Mucosa of rectum (tissue), 2 donors: ENCODE data around the gene CFAP206.
A peak's percentile ranks its signal among the peaks of the same experiment; 100 is the strongest.

Source experiments
- H3K27ac ChIP-seq, 2 donors: one replicate each; pipeline ENCODE4 v1.7.0; 2013; ENCODE audit warnings: inconsistent platforms in 2 of 2, low read depth in 2 of 2, low read length in 2 of 2
- H3K27me3 ChIP-seq, 2 donors: one replicate each; pipeline ENCODE4 v1.7.0; 2013; ENCODE audit warnings: low read length in 2 of 2; ENCODE audit not compliant: control insufficient read depth in 2 of 2, insufficient read depth in 2 of 2
- H3K36me3 ChIP-seq, 2 donors: one replicate each; pipeline ENCODE4 v1.7.0; 2013; ENCODE audit warnings: low read length in 2 of 2; ENCODE audit not compliant: control insufficient read depth in 2 of 2, insufficient read depth in 2 of 2
- H3K4me1 ChIP-seq, 2 donors: one replicate each; pipeline ENCODE4 v1.7.0; 2013; ENCODE audit warnings: low read length in 2 of 2, mild to moderate bottlenecking in 1 of 2; ENCODE audit not compliant: control insufficient read depth in 2 of 2, insufficient read depth in 2 of 2
- H3K4me3 ChIP-seq, 2 donors: one replicate each; pipeline ENCODE4 v1.7.0; 2013; ENCODE audit warnings: low read length in 2 of 2
- H3K9ac ChIP-seq, 2 donors: one replicate each; pipeline ENCODE4 v1.7.0; 2013; ENCODE audit warnings: low read length in 2 of 2, low read depth in 1 of 2, mild to moderate bottlenecking in 1 of 2
- H3K9me3 ChIP-seq, 2 donors: one replicate each; pipeline ENCODE4 v1.7.0; 2013; ENCODE audit warnings: low read length in 2 of 2; ENCODE audit not compliant: control insufficient read depth in 2 of 2
- donor health status: healthy.
- donor health status: Normal muscosa, but diverticular disease.

Gene CFAP206

GRCh38 chr6:87420360-87420759 lies 12.6 kb downstream of the CFAP206 start:
- peaks cover 0 to 3% of the 10 kb centered on the region in 2 donors for H3K27me3 ChIP-seq
- no peaks in the 10 kb centered on the region for H3K36me3 ChIP-seq
- H3K9ac ChIP-seq = no peak overlapping the region
- H3K27ac ChIP-seq = no peak overlapping the region
- H3K9me3 ChIP-seq = no peaks in the 10 kb centered on the region
- H3K4me3 ChIP-seq = no peak overlapping the region
- no peaks in the 10 kb centered on the region for H3K4me1 ChIP-seq

DNA sequence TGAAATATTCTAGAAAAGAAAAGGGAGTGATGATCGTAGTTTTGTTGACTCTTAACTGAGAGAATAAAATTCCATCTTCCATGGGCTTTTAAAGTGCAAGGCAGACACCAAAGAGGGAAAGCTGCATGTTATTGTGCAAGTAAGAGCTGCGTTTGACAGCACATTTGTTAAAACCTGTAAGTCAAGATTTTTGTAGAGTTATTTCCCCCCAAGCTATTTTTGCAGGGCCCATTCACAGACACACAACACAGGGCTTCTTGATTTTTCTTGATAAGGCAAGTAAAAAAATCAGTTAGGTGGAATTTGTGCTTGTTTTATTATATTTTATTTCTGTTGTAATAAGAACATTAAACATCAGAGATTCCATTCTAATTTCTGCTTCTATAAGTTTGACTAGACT lies 13.8 kb downstream of the CFAP206 start:
- H3K27me3 ChIP-seq = no peaks in the 10 kb centered on the region
- no peak overlapping the region for H3K9ac ChIP-seq
- no peaks in the 10 kb centered on the region for H3K36me3 ChIP-seq
- no peaks in the 10 kb centered on the region for H3K9me3 ChIP-seq
- no peaks in the 10 kb centered on the region for H3K4me1 ChIP-seq
- no peak overlapping the region for H3K4me3 ChIP-seq
- no peak overlapping the region for H3K27ac ChIP-seq

DNA sequence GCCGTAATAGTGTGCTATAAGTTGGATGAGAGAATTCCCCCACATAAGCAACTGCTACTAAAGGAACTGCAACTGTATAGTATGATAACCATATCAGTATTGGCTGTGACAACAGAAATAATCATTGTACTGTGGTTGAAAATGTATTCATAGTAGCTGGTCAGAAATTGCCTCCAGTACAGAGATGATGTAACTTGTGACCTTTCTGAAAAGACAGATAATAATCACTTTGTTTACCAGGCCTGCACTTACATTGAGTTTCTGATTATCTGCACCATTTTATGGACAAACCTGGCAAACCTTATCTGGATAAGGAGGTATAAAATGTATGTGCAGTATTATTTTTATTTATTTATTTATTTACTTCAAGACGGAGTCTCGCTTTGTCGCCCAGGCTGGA lies 19.0 kb downstream of the CFAP206 start:
- H3K36me3 ChIP-seq = no peaks in the 10 kb centered on the region
- no peaks in the 10 kb centered on the region for H3K9me3 ChIP-seq
- no peak overlapping the region for H3K4me3 ChIP-seq
- no peaks in the 10 kb centered on the region for H3K27me3 ChIP-seq
- no peak overlapping the region for H3K27ac ChIP-seq
- no peak overlapping the region for H3K9ac ChIP-seq
- H3K4me1 ChIP-seq = no peaks in the 10 kb centered on the region

DNA sequence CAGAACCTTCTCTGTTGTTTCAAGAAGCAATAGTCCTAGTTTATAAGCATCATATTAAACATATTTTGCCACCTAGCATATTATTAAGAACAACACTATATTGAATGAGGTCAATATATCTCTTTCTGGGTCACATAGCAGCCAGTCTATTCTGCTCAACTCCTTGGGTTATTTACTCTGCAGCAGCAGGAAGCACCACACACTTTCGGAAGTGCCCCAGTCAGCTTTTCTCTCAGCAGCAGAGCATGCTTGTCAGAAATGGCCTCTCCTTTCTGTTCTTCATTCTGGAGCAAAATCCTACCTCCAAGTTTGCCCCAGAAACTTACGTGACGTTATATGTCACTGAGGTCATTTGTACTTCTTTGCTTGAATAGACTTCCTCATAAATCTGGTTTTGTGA lies 22.7 kb downstream of the CFAP206 start:
- no peak overlapping the region for H3K4me3 ChIP-seq
- H3K9ac ChIP-seq = no peak overlapping the region
- H3K36me3 ChIP-seq = no peaks in the 10 kb centered on the region
- no peaks in the 10 kb centered on the region for H3K9me3 ChIP-seq
- no peaks in the 10 kb centered on the region for H3K27me3 ChIP-seq
- H3K27ac ChIP-seq = no peak overlapping the region
- no peaks in the 10 kb centered on the region for H3K4me1 ChIP-seq

GRCh38 chr6:87431263-87431662 lies 23.5 kb downstream of the CFAP206 start:
- no peak overlapping the region for H3K4me3 ChIP-seq
- H3K4me1 ChIP-seq = no peaks in the 10 kb centered on the region
- no peak overlapping the region for H3K9ac ChIP-seq
- no peaks in the 10 kb centered on the region for H3K27me3 ChIP-seq
- no peaks in the 10 kb centered on the region for H3K36me3 ChIP-seq
- H3K27ac ChIP-seq = no peak overlapping the region
- H3K9me3 ChIP-seq = no peaks in the 10 kb centered on the region

DNA sequence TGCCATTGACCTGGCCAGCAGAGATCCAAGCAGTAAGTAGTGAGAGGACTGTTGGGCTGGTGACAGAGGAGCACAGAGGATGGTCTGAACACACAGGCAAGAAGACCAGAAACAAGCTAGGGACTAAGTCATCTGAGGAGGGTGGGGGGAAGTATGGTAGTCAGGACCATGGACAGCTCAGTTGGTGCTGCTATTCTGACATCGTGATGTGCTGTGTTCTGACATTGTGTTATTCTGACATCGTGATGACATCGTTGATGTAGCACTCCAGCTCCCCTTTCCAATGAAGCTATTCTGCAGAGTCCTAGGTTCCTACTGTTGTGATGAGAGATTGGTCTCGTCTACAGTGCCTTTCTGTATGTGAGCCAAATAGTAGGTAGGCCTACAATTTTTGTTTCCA lies 28.7 kb downstream of the CFAP206 start:
- H3K9me3 ChIP-seq = no peaks in the 10 kb centered on the region
- H3K36me3 ChIP-seq = no peaks in the 10 kb centered on the region
- no peaks in the 10 kb centered on the region for H3K27me3 ChIP-seq
- H3K4me1 ChIP-seq = no peaks in the 10 kb centered on the region
- no peak overlapping the region for H3K27ac ChIP-seq
- H3K4me3 ChIP-seq = no peak overlapping the region
- H3K9ac ChIP-seq = no peak overlapping the region

DNA sequence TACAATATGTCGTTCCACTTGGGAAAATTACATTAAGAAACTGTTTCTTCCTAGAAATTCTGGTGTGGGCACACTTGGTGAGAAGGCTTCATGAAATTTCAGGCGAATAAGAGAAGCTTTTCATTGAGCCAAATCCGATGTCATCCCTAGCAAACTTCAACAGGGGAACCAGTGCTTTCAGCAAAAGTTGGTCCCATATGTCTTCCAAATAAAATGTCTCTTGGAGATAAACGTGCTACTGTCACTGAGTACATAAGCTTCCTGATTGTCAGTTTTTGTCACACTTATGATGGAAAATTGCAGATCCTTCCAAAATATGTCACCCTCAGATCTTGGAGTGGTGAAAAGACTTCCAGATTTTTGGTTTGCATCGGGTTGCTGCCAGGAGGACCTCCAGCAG lies 33.9 kb downstream of the CFAP206 start:
- Histone ChIP-seq H3K27ac (no peak overlapping the region), H3K4me3 (no peak overlapping the region), H3K9me3 (no peaks in the 10 kb centered on the region), H3K36me3 (no peaks in the 10 kb centered on the region), H3K27me3 (no peaks in the 10 kb centered on the region), H3K9ac (no peak overlapping the region), H3K4me1 (no peaks in the 10 kb centered on the region)

DNA sequence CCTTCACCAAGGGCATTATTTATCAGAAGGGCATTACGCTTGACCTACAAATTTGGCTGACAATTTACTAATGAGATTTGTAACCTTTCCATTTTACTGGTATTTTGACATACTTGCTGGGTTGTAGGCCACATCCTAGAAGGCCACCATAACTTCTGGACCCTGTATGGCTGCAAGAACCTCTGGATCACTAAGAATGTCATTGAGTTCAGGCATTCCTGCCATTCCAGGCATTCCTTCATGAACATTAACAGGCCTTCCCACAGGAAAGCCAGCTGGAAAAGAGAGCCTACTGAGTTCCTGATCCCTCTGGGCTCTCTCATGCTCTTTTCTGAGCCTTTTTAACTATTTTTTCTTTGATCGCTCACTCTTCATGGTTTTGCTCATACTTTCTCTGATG lies 36.6 kb downstream of the CFAP206 start:
- H3K27ac ChIP-seq = no peak overlapping the region
- H3K4me3 ChIP-seq = no peak overlapping the region
- no peaks in the 10 kb centered on the region for H3K9me3 ChIP-seq
- H3K36me3 ChIP-seq = no peaks in the 10 kb centered on the region
- no peaks in the 10 kb centered on the region for H3K27me3 ChIP-seq
- no peak overlapping the region for H3K9ac ChIP-seq
- H3K4me1 ChIP-seq = no peaks in the 10 kb centered on the region

GRCh38 chr6:87465051-87465450 lies 57.3 kb downstream of the CFAP206 start:
- Histone ChIP-seq H3K9me3 (no peaks in the 10 kb centered on the region), H3K9ac (no peak overlapping the region), H3K36me3 (no peaks in the 10 kb centered on the region), H3K27ac (peak overlapping the region in 1 of 2 donors; percentile 28), H3K27me3 (no peaks in the 10 kb centered on the region), H3K4me3 (no peak overlapping the region), H3K4me1 (peaks cover 0 to 5% of the 10 kb centered on the region in 2 donors)

DNA sequence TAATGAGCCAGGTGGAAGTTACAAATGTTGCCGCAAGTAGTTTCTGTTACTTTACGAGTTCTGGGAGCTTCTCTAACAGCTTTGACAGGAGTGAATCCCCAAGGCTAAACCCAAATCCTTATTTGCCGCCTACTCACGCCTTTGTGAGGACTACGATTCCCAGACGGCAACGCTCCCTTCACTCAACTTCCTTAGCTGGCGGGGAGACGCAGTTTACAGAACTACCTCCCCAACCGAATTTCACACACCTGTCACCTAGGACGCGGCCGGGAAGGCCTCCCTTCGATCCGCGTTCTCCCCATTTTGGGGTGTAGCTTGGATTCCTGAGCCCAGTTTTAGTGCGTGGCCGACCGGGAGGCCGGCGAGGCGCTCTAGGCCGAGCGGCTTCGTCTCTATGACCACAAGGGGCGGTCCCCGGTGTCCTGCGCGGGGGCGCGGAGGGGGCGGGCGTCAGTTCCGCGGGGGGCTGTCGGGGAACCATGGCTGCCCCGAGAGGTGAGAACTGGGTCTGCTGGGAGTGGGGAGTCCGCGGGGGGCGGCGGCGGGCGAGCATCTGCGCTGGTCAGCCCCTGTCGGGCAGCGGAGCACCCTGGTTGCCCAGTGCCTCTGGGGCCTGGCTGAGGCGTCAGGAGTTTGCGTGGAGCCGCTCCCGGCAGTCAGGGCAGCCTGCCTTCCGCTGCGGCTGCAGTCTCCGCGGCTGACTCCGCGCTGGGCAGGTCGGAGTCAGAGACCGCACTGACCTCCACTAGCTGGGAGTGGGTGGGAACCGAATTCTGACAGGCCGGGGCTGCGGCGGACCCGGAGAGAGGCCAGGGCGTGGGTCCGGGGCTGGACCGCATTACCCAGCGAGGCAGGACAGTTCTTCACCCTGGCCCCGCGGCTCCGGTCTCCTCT lies 65.0 kb downstream of the CFAP206 start, which contains the start of gene SLC35A1:
Gene SLC35A1, plus strand, starts transcription at position 450 of the 894 bp plus-strand sequence. Its CDS starts 30 bp downstream, at position 480.
- H3K9me3 ChIP-seq = no peaks in the 10 kb centered on the region
- peaks cover 0 to 2% of the 10 kb centered on the region in 2 donors for H3K36me3 ChIP-seq
- H3K4me3 ChIP-seq = peak within 1 kb of the TSS; percentile 98 to 99
- peak within 1 kb of the TSS; percentile 97 for H3K9ac ChIP-seq
- no peaks in the 10 kb centered on the region for H3K27me3 ChIP-seq
- peaks cover 14 to 15% of the 10 kb centered on the region in 2 donors for H3K4me1 ChIP-seq
- peak within 1 kb of the TSS; percentile 94 to 96 for H3K27ac ChIP-seq
